GM19025 (cell line): ENCODE data around the gene DDX24.

Source experiments
- ATAC-seq: cut with Tn5 transposase; IDR thresholded peaks from one replicate; pipeline ENCODE4 v1.9.1; 2021; ENCODE audit warnings: mild to moderate bottlenecking, low read depth, moderate library complexity; ENCODE audit not compliant: unreplicated experiment

DDX24 gene

DNA sequence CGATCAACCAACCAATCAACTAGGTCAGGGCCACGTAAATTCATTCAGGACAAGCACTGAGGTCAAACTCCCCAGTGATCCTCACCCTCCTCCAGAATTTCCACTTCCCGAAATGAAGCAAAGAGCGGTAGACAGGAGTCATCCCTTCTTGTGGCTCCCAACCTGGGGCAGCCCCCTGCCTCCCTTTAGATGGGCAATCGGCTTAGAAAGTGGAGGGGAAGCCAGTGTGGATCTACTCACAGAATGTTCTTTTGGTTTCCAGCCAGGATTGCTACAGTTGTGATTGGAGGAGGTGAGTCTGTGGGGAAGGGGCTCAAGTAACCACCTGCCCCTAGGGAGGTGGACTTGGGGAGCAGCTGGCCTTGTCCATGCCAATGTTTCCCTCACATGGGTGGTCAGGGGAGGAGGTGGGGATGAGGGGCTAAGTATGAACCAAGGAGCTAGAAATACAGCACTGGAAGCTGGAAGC is 33.6 kb upstream of the DDX24 start:
- no peak for ATAC-seq

GRCh38 chr14:94113908-94114588 is 33.0 kb upstream of the DDX24 start:
- no peak for ATAC-seq

GRCh38 chr14:94113490-94113889 is 32.5 kb upstream of the DDX24 start:
- ATAC-seq = no peak

- ATAC-seq = no peak
Measured at GRCh38 chr14:94113073-94113472, 32.1 kb upstream of the DDX24 start.

GRCh38 chr14:94112513-94113063 is 31.6 kb upstream of the DDX24 start:
- no peak for ATAC-seq

DNA sequence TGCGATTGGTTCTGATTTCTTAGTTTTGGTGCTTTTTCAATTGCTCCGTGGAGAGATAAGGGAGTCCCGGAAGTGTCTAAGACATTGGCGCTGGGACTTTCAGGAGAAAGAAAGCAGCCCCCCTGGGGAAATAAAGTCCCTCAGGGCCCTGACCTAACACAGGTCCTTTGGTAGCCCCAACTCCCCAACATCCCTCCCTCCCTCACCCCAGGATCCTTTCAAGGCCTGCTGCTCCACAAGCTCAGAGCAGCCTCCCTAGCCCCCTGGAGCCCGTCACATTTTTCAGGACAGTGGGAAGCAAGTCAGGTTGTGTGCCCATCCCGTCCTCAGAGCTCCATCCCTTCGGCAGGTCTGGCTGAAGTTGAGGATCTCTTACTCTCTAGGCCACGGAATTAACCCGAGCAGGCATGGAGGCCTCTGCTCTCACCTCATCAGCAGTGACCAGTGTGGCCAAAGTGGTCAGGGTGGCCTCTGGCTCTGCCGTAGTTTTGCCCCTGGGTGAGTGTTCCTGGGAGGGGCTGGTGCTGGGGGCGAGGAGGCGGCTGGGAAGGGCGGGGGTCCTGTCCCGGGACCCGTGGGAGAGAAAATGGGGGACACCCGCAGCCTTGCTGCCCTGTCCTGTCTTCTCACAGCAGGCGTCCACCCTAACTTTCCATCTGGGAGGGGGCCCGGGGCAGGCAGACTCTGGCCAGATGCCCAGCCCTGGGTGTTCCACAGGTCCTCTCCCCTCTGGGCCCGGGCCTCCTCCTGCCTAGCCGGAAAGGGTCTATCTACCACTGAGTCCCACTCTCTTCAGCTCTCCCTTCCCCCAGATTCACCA is 30.5 kb upstream of the DDX24 start:
- no peak for ATAC-seq

DNA sequence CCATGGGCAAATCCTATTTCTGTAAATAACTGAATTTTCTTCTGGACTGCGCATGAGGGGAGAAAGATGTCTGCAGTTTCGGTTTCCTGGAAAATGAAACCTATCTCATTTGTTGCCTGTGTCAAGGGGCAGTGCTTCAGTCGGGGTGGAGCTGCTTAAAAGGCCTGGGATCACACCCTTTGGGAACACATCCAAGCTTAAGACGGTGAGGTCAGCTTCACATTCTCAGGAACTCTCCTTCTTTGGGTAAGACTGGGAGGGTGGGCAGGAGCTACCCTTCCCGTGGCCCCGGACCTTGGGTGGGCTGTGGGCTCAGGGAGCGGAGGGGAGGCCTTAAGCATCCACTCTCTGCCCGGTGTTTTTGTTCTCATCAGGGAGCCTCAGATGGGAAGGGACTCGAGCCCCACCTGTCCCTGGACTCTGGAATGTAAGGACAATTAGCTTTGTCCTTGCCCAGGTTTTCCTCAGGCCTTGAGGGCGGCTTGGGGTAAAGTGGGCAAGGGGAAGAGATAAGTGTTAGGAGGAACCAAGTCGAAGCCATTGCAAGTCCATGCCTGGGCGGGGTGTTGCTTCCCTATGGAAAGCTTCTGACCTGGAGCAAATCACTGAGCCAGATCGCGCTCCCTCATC is 29.7 kb upstream of the DDX24 start, which contains the start of gene IFI27:
Gene IFI27, plus strand, starts transcription at position 185 of the 630 bp plus-strand sequence.
- no peak for ATAC-seq

GRCh38 chr14:94109915-94110250 is 28.9 kb upstream of the DDX24 start:
- no peak for ATAC-seq

DNA sequence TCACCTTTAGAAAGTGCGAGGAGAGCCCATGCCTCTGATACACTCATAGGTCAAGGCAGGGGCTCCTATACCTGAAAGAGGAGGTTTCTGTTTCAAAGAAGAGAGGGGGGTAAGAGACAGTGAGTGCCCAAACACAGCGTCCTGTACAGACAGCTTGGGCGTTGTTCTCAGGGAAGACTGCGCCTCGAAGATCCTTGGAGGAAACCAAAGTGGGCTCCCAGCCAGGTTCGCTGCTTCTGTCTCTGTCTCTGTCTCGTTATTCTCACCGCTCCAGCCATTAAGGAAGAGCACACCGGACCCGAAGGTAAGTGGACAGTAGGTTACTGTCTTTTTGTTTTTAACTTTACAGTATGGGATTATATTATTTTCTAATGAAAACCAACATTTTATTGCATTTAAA is 23.7 kb upstream of the DDX24 start:
- no peak for ATAC-seq

GRCh38 chr14:94103554-94104150 is 22.6 kb upstream of the DDX24 start:
- no peak for ATAC-seq

- no peak for ATAC-seq
Measured at GRCh38 chr14:94102768-94103482, 21.9 kb upstream of the DDX24 start.

GRCh38 chr14:94101748-94102147 is 20.7 kb upstream of the DDX24 start:
- ATAC-seq = no peak

DNA sequence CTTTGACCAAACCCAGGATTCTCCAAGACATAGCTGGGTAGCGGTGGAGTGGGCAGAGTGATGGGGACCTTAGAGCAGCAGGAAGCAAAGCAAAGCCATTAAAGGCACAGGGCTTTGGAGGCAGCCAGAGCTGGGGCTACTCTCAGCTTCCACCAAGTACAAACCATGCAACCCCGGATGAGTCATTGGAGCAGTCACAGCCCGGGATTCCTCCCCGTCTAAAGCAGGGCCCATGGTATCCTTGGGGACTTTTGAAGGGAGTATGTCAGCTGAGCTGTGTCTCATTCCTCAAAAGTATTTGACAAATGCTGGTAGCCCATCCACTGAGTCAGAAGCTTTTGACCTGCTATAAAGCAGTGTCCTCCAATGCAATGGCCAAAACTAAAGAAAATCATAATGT is 19.8 kb upstream of the DDX24 start:
- ATAC-seq = no peak

DNA sequence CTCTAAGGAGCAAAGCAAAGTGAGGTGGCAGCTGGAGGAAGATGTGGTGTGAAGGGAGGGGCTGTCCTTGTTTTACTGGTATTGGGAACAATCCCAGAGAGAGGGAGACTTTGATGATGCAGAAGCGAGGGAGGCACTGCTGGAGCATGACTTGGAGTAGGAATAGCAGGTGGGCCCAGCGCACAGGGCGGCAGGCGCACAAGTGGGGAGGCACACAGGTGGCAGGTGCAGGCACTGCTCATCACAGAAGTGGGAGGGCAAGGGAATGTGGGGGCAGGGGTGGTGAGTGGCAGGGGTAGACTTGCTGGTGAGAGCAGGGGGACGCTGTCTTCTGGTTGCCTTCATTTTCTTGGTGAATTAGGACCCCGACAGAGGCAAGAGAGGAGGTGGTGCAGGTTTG is 18.0 kb upstream of the DDX24 start:
- ATAC-seq = no peak

DNA sequence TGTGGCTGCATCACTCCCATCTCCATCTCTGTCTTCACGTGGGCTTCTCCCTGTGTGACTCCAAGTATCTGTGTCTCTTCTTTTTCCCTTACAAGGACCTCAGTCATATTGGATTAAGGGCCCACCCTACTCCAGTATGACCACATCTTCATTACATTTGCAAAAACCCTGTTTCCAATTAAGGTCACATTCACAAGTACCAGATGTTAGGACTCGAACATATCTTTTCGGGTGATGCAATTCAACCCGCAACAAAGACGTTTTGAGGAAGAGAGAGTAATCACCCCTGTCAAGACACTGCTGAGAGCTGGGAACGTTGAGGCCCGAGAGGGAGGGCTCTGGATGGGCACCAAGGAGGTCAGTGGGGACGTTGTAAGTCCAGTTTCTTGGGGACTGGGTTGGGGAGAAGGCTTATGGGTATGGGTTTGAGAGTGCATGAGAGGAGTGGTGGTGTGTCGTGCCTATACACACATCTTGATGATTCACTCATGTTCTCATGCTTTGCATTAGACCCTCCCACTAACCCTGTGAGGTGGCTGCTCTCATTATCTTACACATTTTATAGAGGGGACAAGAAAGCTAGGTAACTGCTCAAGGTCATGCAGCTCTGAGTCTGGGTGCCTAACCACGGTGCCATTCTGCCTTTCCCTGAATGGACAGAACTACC is 17.5 kb upstream of the DDX24 start:
- ATAC-seq = no peak

DNA sequence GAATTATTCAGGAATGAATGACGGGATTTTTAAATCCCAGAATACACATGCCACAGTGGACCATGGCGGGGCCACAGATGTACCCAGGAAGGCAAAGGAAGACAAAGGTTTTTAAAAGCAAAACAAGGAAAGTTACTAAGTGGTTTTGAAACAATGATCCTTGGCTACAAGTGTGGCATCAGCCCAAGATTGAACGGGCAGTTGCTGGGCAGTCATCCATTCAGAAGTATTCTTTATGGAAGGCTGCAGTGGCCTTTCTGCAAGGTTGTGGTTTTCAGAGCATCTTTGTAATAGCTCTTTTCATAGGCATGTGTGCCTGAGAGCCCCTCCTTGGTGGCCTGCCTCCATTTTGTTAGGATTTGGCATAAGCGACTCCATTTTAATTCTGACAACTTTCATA is 16.1 kb upstream of the DDX24 start:
- no peak for ATAC-seq

DNA sequence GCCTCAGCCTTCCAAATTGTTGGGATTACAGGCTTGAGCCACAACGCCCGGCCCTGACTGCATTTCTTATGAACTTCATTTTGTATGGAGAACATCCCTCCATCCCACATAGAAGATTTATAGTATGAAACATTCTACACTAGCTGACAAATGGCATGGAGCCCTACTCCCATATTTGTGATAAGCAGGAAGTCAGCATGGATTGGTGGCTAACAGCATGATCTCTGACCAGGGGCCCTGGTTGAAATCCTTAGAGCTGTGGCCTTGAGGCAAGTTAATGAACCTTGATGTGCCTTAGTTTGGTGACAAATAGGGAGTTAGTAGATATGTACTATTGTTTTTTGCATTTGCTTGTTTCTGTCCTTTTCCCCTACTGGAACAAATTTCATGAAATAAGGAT is 12.4 kb upstream of the DDX24 start:
- no peak for ATAC-seq

DNA sequence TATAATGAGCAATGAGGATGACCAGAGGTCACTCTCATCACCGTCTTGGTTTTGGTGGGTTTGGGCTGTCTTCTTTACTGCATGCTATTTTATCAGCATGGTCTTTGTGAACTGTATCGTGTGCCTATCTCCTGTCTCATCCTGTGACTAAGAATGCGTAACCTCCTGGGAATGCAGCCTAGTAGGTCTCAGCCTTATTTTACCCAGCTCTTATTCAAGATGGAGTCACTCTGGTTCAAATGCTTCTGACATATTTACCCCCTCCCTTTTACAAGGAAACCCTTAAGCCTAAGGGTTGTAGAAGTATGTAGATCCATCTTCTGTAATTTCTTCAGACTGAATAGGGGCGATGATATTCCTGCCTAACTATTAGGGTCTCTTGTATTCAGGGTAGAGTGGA is 8.5 kb upstream of the DDX24 start:
- ATAC-seq = no peak

DNA sequence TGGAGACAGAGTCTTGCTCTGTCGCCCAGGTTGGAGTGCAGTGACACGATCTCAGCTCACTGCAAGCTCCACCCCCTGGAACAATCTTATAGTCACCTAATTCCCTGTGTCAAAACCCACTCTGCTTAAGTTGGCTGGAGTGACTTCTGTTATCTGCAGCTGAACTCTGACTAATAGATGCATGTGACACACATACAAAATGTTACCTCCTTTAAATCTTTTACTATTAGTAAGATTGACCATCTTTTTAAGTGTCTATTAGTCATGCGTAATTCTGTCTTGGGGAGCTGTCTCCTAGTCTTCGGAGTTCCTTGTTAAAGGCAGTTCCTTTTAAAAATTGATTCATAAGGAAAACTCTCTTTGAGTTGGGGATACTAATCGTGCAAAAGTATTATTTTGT is 7.5 kb upstream of the DDX24 start:
- no peak for ATAC-seq

DNA sequence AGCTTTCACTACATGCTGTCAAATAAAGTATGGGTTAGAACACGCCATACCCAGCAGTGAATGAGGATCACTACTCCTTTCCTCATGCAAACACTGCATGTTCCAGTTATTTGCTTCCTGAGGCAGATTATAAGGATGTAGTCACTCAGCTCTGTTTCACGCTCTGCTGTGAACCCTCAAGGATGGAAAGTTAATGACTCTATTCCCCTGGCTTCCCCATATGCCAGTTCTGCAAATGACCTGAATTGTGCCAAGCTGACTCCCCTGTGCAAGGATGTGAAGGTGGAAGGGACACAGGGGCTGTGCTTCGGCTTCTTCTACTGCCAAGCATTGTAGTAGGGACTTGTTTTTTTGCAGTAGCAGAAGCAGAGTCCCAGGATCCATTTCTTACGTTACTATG is 6.9 kb upstream of the DDX24 start:
- no peak for ATAC-seq
